ENCODE data around the gene ILDR2.

The ILDR2 gene

DNA sequence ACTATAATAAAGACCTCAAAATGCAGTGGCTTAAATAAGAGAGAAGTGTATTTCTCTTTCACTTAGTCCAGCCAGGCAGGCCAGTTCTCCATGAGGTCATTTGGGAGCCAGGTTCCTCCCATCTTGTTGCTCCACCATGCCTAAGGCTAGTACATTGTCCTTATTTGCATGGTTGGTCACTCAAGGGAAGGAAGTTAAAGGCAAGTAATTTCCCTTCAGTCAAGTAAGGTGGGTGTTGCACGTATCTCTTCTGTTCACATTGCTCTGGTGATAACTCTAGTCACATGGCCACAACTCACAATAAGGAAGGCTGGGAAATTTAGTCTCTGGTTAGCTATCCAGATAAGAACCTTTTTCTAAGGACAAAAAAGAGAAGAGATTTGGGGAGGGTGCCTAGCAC lies 72.1 kb downstream of the ILDR2 start:
- WGBS (ENCODE audit: extremely low coverage, insufficient coverage, insufficient read length): no CpG with 5 or more reads among the region's 1 CpG
- DNase-seq: peak in 1 of 2 donors; percentile 53

DNA sequence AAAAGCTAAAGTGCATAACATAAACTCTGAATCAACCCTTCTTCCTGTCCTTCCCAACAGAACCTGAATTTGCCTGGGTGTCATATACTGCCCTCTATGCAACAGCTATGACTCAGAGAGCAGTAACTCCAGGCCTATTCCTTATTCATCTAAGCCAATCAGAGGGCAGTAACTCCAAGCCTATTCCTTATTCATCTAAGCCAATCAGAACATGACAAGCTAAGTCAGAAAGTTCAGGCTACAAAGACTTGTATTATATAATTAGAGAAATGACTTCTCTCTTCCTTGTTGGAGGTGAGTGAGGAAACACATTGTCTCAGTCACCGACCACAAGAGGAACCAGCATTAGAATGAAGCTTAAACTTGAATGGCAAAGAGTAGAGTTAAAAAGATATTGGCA lies 73.1 kb downstream of the ILDR2 start:
- DNase-seq: peak in 1 of 2 donors; percentile 41
- H3K9ac ChIP-seq (ENCODE audit: low read length): no peak overlapping the region
- H4K12ac ChIP-seq (ENCODE audit: low read depth, low read length): no peak overlapping the region
- no peak overlapping the region for H4K91ac ChIP-seq (ENCODE audit: low read depth, low read length)
- H3K4ac ChIP-seq (ENCODE audit: low read depth, low read length): no peak overlapping the region
- no peak overlapping the region for H2AFZ ChIP-seq (ENCODE audit: insufficient read depth, low read length, poor library complexity)
- peaks cover 2% of the 10 kb centered on the region for H3K9me3 ChIP-seq (ENCODE audit: insufficient read depth, low read depth, low read length)
- no peak overlapping the region for H3K4me2 ChIP-seq (ENCODE audit: low read length)
- WGBS (ENCODE audit: extremely low coverage, insufficient coverage, insufficient read length): no CpG with 5 or more reads among the region's 1 CpG
- no peak overlapping the region for H2BK120ac ChIP-seq (ENCODE audit: insufficient read depth, low read length, poor library complexity)
- H2BK12ac ChIP-seq (ENCODE audit: low read length): no peak overlapping the region
- H3K14ac ChIP-seq (ENCODE audit: low read length): no peak overlapping the region
- H3K18ac ChIP-seq (ENCODE audit: low read length): no peak overlapping the region
- H4K8ac ChIP-seq (ENCODE audit: low read depth, low read length): no peak overlapping the region
- no peaks in the 10 kb centered on the region for H3K36me3 ChIP-seq (ENCODE audit: control insufficient read depth in 1 of 2, insufficient read depth in 2 of 2, low read length in 2 of 2)
- H2AK5ac ChIP-seq (ENCODE audit: low read length): no peak overlapping the region
- H3K27ac ChIP-seq (ENCODE audit: low read depth, low read length): no peak overlapping the region
- no peaks in the 10 kb centered on the region for H3K79me2 ChIP-seq (ENCODE audit: control insufficient read depth, insufficient read depth, low read length, poor library complexity)
- no peak overlapping the region for H3K4me3 ChIP-seq (ENCODE audit: low read depth, low read length)
- peaks cover 6 to 8% of the 10 kb centered on the region in 2 experiments for H3K4me1 ChIP-seq (ENCODE audit: control insufficient read depth in 1 of 2, insufficient read depth in 2 of 2, low read length in 2 of 2)
- peaks cover 9% of the 10 kb centered on the region for H3K79me1 ChIP-seq (ENCODE audit: low read length)
- no peak overlapping the region for H2BK5ac ChIP-seq (ENCODE audit: low read depth, low read length, poor library complexity)
- no peak overlapping the region for H3K23ac ChIP-seq (ENCODE audit: low read length)
- no peaks in the 10 kb centered on the region for H3K27me3 ChIP-seq (ENCODE audit: insufficient read depth, low read length)

More for the DNA sequence above, 72.1 kb downstream of the ILDR2 start:
- Histone ChIP-seq H3K79me2 (ENCODE audit: control insufficient read depth, insufficient read depth, low read length, poor library complexity) (no peaks in the 10 kb centered on the region), H3K18ac (ENCODE audit: low read length) (no peak overlapping the region), H3K36me3 (ENCODE audit: control insufficient read depth in 1 of 2, insufficient read depth in 2 of 2, low read length in 2 of 2) (no peaks in the 10 kb centered on the region), H3K4me3 (ENCODE audit: low read depth, low read length) (no peak overlapping the region), H3K14ac (ENCODE audit: low read length) (no peak overlapping the region), H3K4me1 (ENCODE audit: control insufficient read depth in 1 of 2, insufficient read depth in 2 of 2, low read length in 2 of 2) (peaks cover 6 to 9% of the 10 kb centered on the region in 2 experiments), H4K91ac (ENCODE audit: low read depth, low read length) (peak overlapping the region; percentile 61), H2BK12ac (ENCODE audit: low read length) (no peak overlapping the region), H3K79me1 (ENCODE audit: low read length) (peaks cover 13% of the 10 kb centered on the region), H3K27me3 (ENCODE audit: insufficient read depth, low read length) (no peaks in the 10 kb centered on the region), H2AK5ac (ENCODE audit: low read length) (no peak overlapping the region), H2BK5ac (ENCODE audit: low read depth, low read length, poor library complexity) (no peak overlapping the region), H3K9me3 (ENCODE audit: insufficient read depth, low read depth, low read length) (peaks cover 2% of the 10 kb centered on the region), H4K8ac (ENCODE audit: low read depth, low read length) (no peak overlapping the region), H3K9ac (ENCODE audit: low read length) (no peak overlapping the region), H3K27ac (ENCODE audit: low read depth, low read length) (no peak overlapping the region), H4K12ac (ENCODE audit: low read depth, low read length) (no peak overlapping the region), H3K4me2 (ENCODE audit: low read length) (no peak overlapping the region), H2AFZ (ENCODE audit: insufficient read depth, low read length, poor library complexity) (no peak overlapping the region), H3K4ac (ENCODE audit: low read depth, low read length) (no peak overlapping the region), H2BK120ac (ENCODE audit: insufficient read depth, low read length, poor library complexity) (no peak overlapping the region), H3K23ac (ENCODE audit: low read length) (no peak overlapping the region)

DNA sequence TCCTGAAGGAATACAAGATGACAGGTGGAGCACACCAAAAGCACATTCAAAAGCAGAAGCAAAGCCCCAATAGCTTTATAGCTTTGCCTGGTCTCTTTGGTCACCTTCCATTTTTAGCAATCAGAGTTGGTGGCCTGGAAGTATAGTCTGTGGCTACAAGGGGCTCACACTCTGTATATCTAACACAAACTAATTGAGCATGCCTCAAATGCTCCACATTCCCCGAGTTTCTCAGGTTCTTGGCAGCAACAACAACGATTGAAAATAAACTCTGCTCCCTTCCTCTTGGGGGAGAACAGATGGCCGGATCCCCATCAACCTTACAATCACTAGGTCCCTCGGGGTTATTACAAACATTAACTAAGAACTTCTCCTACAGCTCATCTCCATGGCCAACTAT lies 74.4 kb downstream of the ILDR2 start:
- Histone ChIP-seq H3K4me1 (ENCODE audit: control insufficient read depth in 1 of 2, insufficient read depth in 2 of 2, low read length in 2 of 2) (peaks cover 3 to 6% of the 10 kb centered on the region in 2 experiments), H2BK120ac (ENCODE audit: insufficient read depth, low read length, poor library complexity) (no peak overlapping the region), H3K14ac (ENCODE audit: low read length) (no peak overlapping the region), H3K18ac (ENCODE audit: low read length) (no peak overlapping the region), H2AFZ (ENCODE audit: insufficient read depth, low read length, poor library complexity) (no peak overlapping the region), H3K23ac (ENCODE audit: low read length) (no peak overlapping the region), H2BK5ac (ENCODE audit: low read depth, low read length, poor library complexity) (no peak overlapping the region), H2AK5ac (ENCODE audit: low read length) (no peak overlapping the region), H3K79me1 (ENCODE audit: low read length) (peaks cover 5% of the 10 kb centered on the region), H4K91ac (ENCODE audit: low read depth, low read length) (no peak overlapping the region), H3K4me3 (ENCODE audit: low read depth, low read length) (no peak overlapping the region), H3K27me3 (ENCODE audit: insufficient read depth, low read length) (no peaks in the 10 kb centered on the region), H3K9me3 (ENCODE audit: insufficient read depth, low read depth, low read length) (no peaks in the 10 kb centered on the region), H3K4me2 (ENCODE audit: low read length) (no peak overlapping the region), H4K8ac (ENCODE audit: low read depth, low read length) (peak overlapping the region; percentile 58), H3K4ac (ENCODE audit: low read depth, low read length) (no peak overlapping the region), H4K12ac (ENCODE audit: low read depth, low read length) (no peak overlapping the region), H3K36me3 (ENCODE audit: control insufficient read depth in 1 of 2, insufficient read depth in 2 of 2, low read length in 2 of 2) (no peaks in the 10 kb centered on the region), H3K9ac (ENCODE audit: low read length) (no peak overlapping the region), H3K27ac (ENCODE audit: low read depth, low read length) (no peak overlapping the region), H3K79me2 (ENCODE audit: control insufficient read depth, insufficient read depth, low read length, poor library complexity) (no peaks in the 10 kb centered on the region), H2BK12ac (ENCODE audit: low read length) (no peak overlapping the region)
- DNase-seq: no peak
- no CpG with 5 or more reads among the region's 4 CpGs for WGBS (ENCODE audit: extremely low coverage, insufficient coverage, insufficient read length)

DNA sequence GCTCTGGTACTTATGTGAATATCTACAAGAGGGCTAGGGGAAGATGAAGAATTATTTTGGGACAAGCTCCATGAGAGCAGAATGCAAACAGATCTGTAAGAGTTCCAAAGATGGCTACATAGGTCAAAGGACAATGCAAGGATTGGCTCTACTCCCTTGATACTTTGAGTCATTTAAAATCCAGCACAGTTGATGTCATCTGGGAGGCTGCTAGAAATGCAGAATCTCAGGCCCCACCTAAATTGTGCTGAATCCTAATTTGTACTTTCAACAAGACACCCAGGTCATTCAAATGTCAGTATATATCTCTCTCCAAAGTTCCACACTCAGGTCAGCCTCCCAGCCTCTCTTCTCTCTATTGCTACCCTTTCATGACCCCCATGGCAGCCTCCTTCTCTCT lies 75.6 kb downstream of the ILDR2 start:
- Histone ChIP-seq H3K36me3 (ENCODE audit: control insufficient read depth in 1 of 2, insufficient read depth in 2 of 2, low read length in 2 of 2) (no peaks in the 10 kb centered on the region), H2BK12ac (ENCODE audit: low read length) (no peak overlapping the region), H3K4me1 (ENCODE audit: control insufficient read depth in 1 of 2, insufficient read depth in 2 of 2, low read length in 2 of 2) (peaks cover 3 to 6% of the 10 kb centered on the region in 2 experiments), H4K8ac (ENCODE audit: low read depth, low read length) (no peak overlapping the region), H4K91ac (ENCODE audit: low read depth, low read length) (no peak overlapping the region), H3K9me3 (ENCODE audit: insufficient read depth, low read depth, low read length) (no peaks in the 10 kb centered on the region), H2AK5ac (ENCODE audit: low read length) (no peak overlapping the region), H3K9ac (ENCODE audit: low read length) (no peak overlapping the region), H3K4ac (ENCODE audit: low read depth, low read length) (no peak overlapping the region), H2BK120ac (ENCODE audit: insufficient read depth, low read length, poor library complexity) (peak overlapping the region; percentile 46), H3K14ac (ENCODE audit: low read length) (no peak overlapping the region), H3K23ac (ENCODE audit: low read length) (no peak overlapping the region), H3K79me1 (ENCODE audit: low read length) (peaks cover 1% of the 10 kb centered on the region), H3K79me2 (ENCODE audit: control insufficient read depth, insufficient read depth, low read length, poor library complexity) (no peaks in the 10 kb centered on the region), H3K4me3 (ENCODE audit: low read depth, low read length) (no peak overlapping the region), H3K4me2 (ENCODE audit: low read length) (no peak overlapping the region), H2BK5ac (ENCODE audit: low read depth, low read length, poor library complexity) (no peak overlapping the region), H2AFZ (ENCODE audit: insufficient read depth, low read length, poor library complexity) (no peak overlapping the region), H3K27me3 (ENCODE audit: insufficient read depth, low read length) (no peaks in the 10 kb centered on the region), H4K12ac (ENCODE audit: low read depth, low read length) (no peak overlapping the region), H3K27ac (ENCODE audit: low read depth, low read length) (no peak overlapping the region), H3K18ac (ENCODE audit: low read length) (no peak overlapping the region)
- DNase-seq: no peak
